SW 1271 (cell line): ENCODE measurements around the gene ERCC5.
A peak's percentile ranks its signal among the peaks of the same experiment; 100 is the strongest.

ENCODE experiments used
- DNase-seq, 2 experiments: peaks; one replicate each; lab custom pipeline; 2025; lab: John Stamatoyannopoulos, UW

Gene ERCC5

GRCh38 chr13:102845289-102845629 is 573 bp upstream of the ERCC5 start:
- no peak for DNase-seq

DNA sequence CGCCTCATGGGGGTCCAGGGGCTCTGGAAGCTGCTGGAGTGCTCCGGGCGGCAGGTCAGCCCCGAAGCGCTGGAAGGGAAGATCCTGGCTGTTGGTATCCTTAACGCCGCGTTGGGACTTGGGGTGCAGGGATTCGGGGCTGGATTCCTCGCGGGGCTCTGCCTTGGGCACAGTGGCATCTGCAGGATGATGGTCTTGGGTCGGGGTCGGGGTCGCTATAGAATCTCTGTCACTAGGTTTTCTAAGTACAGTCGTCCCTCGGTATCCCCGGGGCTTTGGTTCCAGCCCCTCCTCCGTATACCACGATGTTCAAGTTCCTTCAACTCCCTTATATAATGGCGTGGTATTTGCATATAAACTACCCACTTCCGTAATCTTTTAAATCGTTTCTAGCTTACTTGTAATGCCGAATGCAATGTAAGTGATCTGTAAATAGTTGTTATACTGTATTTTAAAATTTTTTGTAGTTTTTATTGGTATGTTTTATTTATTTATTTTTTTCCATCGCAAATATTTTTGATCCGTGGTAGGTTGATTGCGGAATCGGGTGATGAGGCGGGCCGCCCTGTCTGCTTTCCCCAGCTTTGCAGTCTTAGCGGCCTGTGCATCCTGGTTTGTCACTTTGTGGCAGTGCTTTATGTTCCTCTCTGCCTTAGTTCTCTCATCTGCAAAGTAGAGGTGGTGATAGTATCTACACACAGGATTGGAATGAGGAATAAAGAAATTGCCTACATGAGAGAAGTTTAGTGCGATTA is 606 bp downstream of the ERCC5 start:
- peak in 1 of 2 experiments; percentile 2 for DNase-seq

DNA sequence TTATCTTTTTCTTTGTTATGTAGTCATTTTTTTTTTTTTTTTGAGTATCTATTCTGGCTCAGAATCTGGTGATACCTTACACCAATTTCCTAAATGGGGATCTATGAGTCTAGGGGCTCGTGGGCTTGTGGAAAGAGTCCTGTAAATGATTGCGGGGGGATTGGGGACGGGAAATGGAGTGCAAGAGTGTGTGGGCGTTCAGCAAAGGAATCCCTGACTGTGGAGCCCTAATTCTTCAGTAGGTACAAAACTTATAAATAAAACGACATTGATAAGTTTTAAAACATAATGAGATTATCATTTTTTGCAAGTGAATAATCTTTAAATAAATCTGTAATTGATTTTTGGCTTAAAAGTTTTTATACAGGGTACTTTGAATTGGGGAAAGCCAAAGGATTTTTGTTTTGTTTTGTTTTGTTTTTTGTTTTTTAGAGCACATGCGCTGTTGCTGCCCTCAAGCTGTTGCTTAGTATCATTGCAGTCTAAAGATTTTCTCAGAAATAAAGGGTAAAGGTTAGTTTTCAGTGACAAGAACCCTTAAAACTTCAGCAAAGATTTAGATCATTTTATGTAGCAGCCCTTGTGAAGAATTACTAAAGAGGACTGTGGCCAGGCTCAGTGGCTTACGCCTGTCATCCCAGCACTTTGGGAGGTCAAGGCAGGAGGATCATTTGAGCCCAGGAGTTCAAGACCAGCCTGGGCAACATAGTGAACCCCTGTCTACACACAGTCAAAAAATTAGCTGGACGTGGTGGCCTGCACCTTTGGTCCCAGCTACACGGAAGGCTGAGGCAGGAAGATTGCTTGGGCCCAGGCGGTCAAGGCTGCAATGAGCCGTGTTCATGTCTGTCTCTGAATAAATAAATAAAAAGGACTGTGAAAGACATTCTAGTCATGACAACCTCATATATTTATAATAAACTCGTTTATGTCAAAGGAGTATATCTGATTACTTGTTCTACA is 1.7 kb downstream of the ERCC5 start:
- DNase-seq, result peak in 1 of 2 experiments; percentile 0

DNA sequence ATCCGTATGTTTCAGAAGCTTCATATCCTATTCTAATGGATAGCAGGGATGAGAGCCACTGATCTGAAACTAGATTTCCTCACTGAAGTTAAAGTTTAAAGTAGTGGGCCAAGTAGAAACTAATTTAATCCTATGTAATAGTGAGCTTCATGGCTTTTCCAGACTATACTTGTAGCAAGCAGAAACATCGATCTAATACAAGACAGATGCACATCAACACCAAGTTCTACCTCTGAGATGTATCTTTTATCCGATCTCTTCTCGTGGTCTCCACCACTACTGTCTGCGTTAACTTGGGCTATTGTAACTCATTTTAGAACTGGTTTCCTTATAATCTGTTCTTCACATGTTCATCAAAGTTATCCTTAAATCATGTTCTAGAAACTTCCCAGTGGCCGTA is 3.1 kb downstream of the ERCC5 start:
- DNase-seq, result no peak

- DNase-seq, result no peak
These were observed 6.7 kb downstream of the ERCC5 start for GRCh38 chr13:102852556-102852955.

GRCh38 chr13:102854675-102855074 is 8.8 kb downstream of the ERCC5 start:
- DNase-seq, result no peak

DNA sequence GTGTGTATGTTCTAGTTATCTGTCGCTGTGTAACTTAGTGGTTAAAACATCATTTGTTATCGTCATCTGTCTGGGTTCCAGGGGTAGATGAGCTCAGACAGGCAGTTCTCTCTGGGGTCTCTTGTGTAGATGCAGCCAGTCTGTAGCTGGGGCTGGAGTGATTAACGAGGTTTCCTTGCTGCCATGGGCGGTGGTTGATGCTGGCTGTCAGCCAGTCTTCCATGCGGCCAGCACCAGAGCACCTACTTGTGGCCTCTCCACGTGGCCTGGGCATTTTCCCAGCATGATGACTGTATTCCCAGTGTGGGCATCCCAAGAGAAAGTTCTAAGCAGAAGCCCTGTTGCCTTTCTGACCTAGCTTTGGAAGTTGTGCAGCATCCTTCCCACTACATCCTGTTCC is 10.7 kb downstream of the ERCC5 start:
- no peak for DNase-seq

DNA sequence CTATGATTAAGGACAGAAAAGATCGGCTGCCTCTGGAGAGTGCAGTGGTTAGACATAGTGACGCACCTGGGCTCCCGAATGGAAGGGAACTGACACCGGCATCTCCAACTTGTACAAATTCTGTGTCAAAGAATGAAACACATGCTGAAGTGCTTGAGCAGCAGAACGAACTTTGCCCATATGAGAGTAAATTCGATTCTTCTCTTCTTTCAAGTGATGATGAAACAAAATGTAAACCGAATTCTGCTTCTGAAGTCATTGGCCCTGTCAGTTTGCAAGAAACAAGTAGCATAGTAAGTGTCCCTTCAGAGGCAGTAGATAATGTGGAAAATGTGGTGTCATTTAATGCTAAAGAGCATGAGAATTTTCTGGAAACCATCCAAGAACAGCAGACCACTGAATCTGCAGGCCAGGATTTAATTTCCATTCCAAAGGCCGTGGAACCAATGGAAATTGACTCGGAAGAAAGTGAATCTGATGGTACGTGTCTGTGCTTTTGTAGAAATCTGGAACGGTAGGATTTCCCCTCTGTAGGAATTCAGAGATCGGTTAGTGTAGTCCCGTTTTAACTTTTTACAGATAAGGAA is 16.9 kb downstream of the ERCC5 start:
- no peak for DNase-seq

- no peak for DNase-seq
These were observed 17.8 kb downstream of the ERCC5 start for GRCh38 chr13:102863590-102863989.

- DNase-seq, result no peak
These were observed 22.6 kb downstream of the ERCC5 start for GRCh38 chr13:102868366-102868936.

DNA sequence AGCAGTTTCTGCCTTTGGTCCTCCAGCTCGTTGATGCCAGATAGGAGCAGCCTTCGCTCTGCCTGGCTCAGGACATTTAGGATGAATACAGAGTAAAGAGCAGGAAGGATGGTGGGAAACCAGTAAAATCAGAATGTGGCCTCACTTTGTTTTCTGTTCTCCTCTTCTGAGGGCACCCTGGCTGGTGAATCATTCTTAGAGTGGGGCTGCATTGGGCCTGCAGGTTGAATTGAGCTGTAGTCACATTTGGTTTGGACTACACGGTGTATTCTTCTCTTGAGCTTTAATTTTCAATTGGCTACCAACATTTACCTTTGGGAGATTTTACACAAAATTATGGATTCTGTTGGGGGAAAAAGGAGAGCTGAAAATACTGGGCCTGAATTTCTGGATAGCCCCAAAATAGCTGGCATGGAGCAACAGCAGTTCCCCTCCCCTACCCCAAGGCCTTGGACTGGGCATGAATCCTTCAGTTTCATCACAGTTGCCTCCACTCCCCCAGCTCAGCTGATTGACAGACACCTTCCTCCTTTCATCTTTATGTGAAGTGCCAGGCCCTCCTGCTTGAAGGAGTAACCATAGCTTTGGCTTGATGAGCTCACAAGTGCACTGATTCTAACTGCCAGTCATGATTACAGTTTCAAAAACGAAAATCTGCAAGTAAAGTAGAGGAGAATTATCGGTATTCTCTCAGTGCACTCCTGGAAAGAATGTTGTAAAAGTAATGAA is 24.3 kb downstream of the ERCC5 start:
- DNase-seq, result no peak

DNA sequence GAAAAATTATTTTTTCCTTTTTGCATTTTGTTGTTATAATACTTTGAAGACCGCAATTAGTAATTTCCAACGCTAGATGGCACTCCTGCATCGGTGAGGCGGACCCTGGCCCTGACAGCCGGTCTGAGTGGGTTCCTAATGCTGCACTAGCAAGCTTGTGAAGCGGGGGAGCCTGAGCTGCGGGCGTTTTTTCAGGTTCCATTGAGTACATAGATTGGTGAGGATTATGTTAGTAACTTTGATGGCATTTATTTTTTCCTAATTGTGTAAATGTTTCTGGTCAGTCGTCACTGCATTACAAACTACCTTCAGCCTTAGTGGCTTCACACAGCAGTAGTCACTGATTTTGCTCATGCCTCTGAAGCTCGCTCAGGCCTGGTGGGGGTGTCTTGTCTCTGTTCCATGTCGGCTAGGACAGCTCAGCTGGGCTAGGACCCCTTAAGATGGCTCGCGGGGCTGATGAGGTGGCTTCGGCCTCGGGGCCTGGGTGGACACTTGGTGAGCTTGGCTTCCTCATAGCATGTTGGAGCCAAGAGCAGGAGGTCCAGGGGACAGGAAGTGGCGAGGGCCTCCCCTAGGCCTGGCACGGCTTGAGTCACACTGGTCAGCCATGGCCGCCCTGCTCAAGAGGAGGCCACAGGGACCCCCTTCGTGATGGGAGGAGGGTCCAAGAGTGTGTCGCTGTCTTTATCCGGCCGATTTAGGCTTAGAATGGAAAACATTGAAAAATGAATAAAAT is 25.0 kb downstream of the ERCC5 start:
- peak in 1 of 2 experiments; percentile 5 for DNase-seq

GRCh38 chr13:102872131-102872530 is 26.3 kb downstream of the ERCC5 start:
- no peak for DNase-seq

DNA sequence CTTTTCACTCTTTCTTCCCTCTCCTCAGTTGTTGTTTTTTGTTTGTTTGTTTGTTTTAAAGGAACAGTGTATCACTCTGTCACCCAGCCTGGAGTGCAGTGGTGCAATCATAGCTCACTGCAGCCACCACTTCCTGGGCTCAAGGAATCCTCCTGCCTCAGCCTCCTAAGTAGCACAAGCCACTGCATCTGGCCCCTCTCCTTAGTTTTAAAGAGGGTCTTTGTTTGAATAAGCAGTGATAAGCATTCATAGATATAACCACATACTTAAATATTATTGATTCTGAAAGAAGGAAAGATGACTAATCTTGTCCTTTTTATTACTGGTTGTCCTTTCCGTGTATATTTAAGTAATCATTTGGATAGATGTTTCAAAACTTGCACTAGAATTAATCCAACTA is 26.7 kb downstream of the ERCC5 start:
- DNase-seq, result no peak

DNA sequence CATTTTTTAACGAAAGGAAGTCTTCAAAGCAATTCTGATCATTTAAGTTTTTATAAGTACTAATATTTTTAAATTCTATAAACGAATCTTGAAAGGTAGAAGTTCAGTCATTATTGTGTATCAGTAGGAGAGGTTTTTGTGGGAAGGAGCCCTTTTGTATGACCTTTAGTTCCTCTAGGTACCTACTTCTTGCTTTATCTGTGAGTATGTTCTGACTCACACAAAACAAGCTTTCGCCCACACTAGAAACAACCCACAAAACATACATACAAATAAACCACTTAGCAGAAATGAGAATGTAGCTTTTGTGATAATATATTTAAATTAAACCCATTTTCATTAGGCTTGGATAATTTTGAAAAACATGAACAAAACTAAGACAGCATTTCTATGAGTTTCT is 27.8 kb downstream of the ERCC5 start:
- DNase-seq, result no peak

DNA sequence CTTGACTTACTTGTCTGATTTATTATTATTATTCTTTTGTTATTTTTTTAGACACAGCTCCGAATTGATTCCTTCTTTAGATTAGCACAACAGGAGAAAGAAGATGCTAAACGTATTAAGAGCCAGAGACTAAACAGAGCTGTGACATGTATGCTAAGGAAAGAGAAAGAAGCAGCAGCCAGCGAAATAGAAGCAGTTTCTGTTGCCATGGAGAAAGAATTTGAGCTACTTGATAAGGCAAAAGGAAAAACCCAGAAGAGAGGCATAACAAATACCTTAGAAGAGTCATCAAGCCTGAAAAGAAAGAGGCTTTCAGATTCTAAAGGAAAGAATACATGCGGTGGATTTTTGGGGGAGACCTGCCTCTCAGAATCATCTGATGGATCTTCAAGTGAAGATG is 29.4 kb downstream of the ERCC5 start:
- no peak for DNase-seq

GRCh38 chr13:102877303-102877702 is 31.5 kb downstream of the ERCC5 start:
- DNase-seq, result no peak

- DNase-seq, result no peak
These were observed 32.6 kb downstream of the ERCC5 start for GRCh38 chr13:102878481-102878880.

DNA sequence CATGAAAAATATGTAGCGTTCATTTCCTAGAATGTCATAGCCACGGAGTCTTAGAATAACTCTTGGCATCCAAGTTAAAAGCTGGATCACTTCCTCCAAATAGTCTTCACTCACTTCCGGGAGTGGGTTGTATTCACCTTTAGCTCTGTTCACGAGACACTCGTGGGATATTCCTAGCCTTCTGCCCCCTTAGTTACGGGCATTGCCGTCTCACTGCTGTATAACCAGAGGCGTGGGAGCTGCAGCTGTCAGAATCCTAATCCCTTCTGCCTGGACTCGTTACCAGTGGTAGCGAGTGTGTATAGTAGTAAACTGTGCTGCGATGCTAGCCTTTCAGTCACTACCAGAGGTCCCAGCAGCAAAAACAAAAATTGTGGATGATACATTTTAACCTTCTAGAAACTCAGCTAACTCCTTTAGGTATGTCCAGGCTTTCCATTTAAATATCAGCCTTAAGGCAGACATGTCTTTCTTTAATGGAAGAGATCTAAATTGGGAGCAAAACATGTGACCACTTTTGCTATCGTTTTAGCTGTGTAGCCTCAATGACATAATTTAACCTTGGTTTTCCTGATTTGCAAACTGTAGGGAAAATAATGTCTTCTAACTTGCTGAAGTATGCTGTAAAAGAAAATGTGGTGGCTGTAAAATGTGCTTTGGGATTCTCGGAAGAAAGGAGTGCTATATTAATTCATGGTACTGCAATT is 34.1 kb downstream of the ERCC5 start:
- no peak for DNase-seq
